Kidney (tissue), 14 donors: ENCODE results near the gene R3HCC1L. TPM values are rescaled to one million over a fixed set of nuclear protein-coding genes. Genes with fewer than 3 reads are reported as not detected.

ENCODE experiments used
- DNase-seq, 5 donors: peaks; one replicate each; pipeline ENCODE4 v3.0.0-alpha.2; 2013 to 2020
- FAIRE-seq: peaks from 2 replicates; lab custom pipeline; 2012; peaks lifted over from hg19 to GRCh38; lab: Jason Lieb, UNC
- H3K27ac ChIP-seq, 2 donors: one replicate each; pipeline ENCODE4 v1.7.0; 2013; ENCODE audit warnings: low read depth in 2 of 2, low read length in 2 of 2, inconsistent platforms in 1 of 2
- H3K27me3 ChIP-seq: one replicate; pipeline ENCODE4 v1.7.1; 2013; ENCODE audit warnings: low read length, inconsistent platforms; ENCODE audit not compliant: control insufficient read depth, insufficient read depth
- H3K36me3 ChIP-seq, 3 donors: one replicate each; pipeline versions ENCODE4 v1.7.0 to v1.7.1; 2013; ENCODE audit warnings: low read length in 3 of 3, control low read depth in 1 of 3, inconsistent platforms in 1 of 3; ENCODE audit not compliant: insufficient read depth in 3 of 3, control insufficient read depth in 2 of 3
- H3K4me1 ChIP-seq, 3 donors: one replicate each; pipeline versions ENCODE4 v1.7.0 to v1.7.1; 2013; ENCODE audit warnings: low read length in 3 of 3, inconsistent platforms in 1 of 3, low read depth in 1 of 3; ENCODE audit not compliant: control insufficient read depth in 2 of 3, insufficient read depth in 2 of 3
- H3K4me3 ChIP-seq, 3 donors: one replicate each; pipeline versions ENCODE4 v1.7.0 to v1.8.1; 2013; ENCODE audit warnings: low read length in 3 of 3, control low read depth in 1 of 3, inconsistent platforms in 1 of 3
- H3K9ac ChIP-seq, 3 donors: one replicate each; pipeline versions ENCODE4 v1.7.0 to v1.7.1; 2013; ENCODE audit warnings: low read length in 3 of 3, control low read depth in 1 of 3, inconsistent platforms in 1 of 3
- H3K9me3 ChIP-seq, 3 donors: one replicate each; pipeline versions ENCODE4 v1.7.0 to v1.7.1; 2013; ENCODE audit warnings: low read length in 3 of 3, control low read depth in 1 of 3, inconsistent platforms in 1 of 3; ENCODE audit not compliant: control insufficient read depth in 2 of 3, insufficient read depth in 1 of 3
- intact Hi-C: fragments of 100-400 bp; cut with DNase I; formaldehyde crosslinking; loops from one replicate; pipeline ENCODE4 v1.11.1; 2022
- polyA plus RNA-seq: library from polyadenylated mRNA; stranded (reverse); fragments of 350-450 nt; fragmentation: Illumina TruSeq; extraction: RNeasy Lipid Tissue Mini Kit (QIAGEN cat#74804); gene quantifications from one replicate; pipeline ENCODE4 v1.2.3, GENCODE V29; 2014; ENCODE audit warnings: low read depth, low replicate concordance; ENCODE audit not compliant: insufficient read depth
- total RNA-seq: library from RNA; stranded (reverse); fragmentation: NEBNext Ultra II Directional; extraction: Animal tissue kit (Norgen Biotek cat#: 25700); gene quantifications from one replicate; pipeline ENCODE4 v1.2.1, GENCODE V29; 2021
- TF ChIP-seq, protein P1 (sequence below): IDR thresholded peaks from 3 replicates; pipeline ENCODE4 v1.5.1; 2012; ENCODE audit warnings: mild to moderate bottlenecking, moderate library complexity, borderline replicate concordance; ENCODE audit not compliant: insufficient read depth; ENCODE audit errors: extremely low read depth
- donor health status: control.
- donor health status: control.
- donor health status: control.
- donor health status: control.
- donor health status: control.
- donor health status: DM: yes; HTN: yes; CAD: no.
- donor health status: Normal renal cell carcinoma (clear cell type).

Gene R3HCC1L
- total and polyA plus RNA-seq, 2 donors from 2014 or later, result 9.7 to 17.0 TPM

DNA sequence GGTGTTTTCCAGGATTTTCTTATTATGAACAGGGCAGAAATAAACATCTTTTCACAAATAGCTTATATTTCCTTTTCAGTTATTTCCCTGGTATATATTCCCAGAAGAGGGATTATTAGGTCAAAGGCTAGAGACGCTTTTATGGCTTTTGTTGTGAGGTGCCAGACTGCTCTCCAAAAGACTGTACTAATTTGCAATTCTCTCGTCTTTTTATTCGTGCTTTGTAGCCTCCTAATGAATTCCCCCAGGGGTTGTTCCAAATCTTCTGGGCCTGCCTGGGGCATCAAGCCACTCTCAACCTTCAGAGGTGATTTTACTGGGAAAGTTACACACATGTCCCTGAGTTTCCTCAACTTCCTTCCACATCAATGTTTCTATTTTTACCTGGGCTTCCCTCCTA is 34.0 kb upstream of the R3HCC1L start:
- H3K4me1 ChIP-seq, result no peaks in the 10 kb centered on the region
- no peaks in the 10 kb centered on the region for H3K36me3 ChIP-seq
- no peak overlapping the region for H3K4me3 ChIP-seq
- no peak for FAIRE-seq
- no peak overlapping the region for H3K9ac ChIP-seq
- H3K27ac ChIP-seq, result no peak overlapping the region
- H3K9me3 ChIP-seq, result no peaks in the 10 kb centered on the region
- DNase-seq, result no peak
- H3K27me3 ChIP-seq, result no peaks in the 10 kb centered on the region
- intact Hi-C loops, result no loop called here
- TF ChIP-seq, protein P1, sequence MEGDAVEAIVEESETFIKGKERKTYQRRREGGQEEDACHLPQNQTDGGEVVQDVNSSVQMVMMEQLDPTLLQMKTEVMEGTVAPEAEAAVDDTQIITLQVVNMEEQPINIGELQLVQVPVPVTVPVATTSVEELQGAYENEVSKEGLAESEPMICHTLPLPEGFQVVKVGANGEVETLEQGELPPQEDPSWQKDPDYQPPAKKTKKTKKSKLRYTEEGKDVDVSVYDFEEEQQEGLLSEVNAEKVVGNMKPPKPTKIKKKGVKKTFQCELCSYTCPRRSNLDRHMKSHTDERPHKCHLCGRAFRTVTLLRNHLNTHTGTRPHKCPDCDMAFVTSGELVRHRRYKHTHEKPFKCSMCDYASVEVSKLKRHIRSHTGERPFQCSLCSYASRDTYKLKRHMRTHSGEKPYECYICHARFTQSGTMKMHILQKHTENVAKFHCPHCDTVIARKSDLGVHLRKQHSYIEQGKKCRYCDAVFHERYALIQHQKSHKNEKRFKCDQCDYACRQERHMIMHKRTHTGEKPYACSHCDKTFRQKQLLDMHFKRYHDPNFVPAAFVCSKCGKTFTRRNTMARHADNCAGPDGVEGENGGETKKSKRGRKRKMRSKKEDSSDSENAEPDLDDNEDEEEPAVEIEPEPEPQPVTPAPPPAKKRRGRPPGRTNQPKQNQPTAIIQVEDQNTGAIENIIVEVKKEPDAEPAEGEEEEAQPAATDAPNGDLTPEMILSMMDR, result no peak

DNA sequence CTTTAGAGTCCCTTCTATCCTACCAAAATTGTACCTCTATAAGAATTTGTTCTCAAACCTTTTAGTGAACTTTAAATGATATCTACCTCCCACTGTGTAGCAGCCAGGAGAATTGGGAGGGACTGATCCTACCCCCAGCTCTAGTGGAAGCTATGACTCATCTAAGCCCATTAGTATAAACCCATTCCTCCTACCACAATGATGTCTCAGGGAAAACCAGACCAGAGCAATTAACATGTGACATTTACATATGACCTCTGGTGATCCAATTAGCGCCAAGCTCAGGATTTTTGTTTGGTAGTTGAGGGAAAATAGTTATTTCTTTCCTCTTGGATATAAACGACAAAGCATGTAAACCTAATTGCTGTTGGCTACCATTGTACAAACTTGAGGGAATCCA is 33.1 kb upstream of the R3HCC1L start:
- no peak for DNase-seq
- TF ChIP-seq, protein P1, result no peak
- Histone ChIP-seq H3K27me3 (no peaks in the 10 kb centered on the region), H3K4me3 (no peak overlapping the region), H3K4me1 (no peaks in the 10 kb centered on the region), H3K27ac (no peak overlapping the region), H3K9me3 (no peaks in the 10 kb centered on the region), H3K36me3 (no peaks in the 10 kb centered on the region), H3K9ac (no peak overlapping the region)
- FAIRE-seq, result no peak
- intact Hi-C loops, result no loop called here

DNA sequence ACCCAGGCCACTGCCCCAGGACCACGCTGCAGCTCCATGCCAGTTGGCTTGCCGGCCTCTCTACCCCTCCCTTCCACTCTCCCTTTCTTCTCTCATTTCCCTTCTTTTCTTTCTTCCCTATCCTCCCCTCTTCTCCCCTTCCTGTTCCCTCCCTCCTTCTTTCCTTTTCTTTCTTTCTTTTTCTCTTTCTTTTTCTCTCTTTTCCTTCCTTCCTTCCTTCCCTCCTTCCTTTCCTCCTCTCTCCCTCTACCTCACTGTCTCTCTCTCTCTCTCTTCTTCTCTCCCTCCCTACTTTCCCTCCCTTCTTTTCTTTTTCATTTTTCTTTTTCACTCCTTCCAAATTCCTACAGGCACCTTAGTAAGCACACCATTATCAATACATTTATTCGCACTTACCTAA is 30.3 kb upstream of the R3HCC1L start:
- H3K4me1 ChIP-seq, result no peaks in the 10 kb centered on the region
- no peak for FAIRE-seq
- no peak for DNase-seq
- H3K4me3 ChIP-seq, result no peak overlapping the region
- no peaks in the 10 kb centered on the region for H3K27me3 ChIP-seq
- H3K27ac ChIP-seq, result no peak overlapping the region
- no peaks in the 10 kb centered on the region for H3K9me3 ChIP-seq
- TF ChIP-seq, protein P1, result no peak
- intact Hi-C loops, result no loop called here
- no peak overlapping the region for H3K9ac ChIP-seq
- H3K36me3 ChIP-seq, result no peaks in the 10 kb centered on the region

DNA sequence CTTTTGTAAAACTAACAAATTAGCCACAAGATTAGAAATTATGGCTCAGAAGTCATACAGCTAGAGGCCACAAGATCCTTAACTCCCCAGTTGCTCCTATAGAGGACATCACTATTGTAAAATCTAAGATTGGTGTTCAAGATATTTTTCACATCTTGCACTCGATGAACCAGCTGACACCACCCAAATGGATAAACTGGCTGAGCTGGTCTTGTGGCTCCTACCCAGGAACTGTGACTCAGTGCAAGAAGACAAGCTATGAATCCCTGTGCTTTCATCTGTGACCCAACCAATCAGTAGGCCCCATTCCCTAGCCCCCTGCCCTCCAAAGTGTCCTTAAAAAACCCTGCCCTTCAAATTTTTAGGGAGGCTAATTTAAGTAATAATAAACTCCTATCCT is 27.9 kb upstream of the R3HCC1L start:
- no peak for DNase-seq
- Histone ChIP-seq H3K4me3 (no peak overlapping the region), H3K9me3 (no peaks in the 10 kb centered on the region), H3K27me3 (no peaks in the 10 kb centered on the region), H3K27ac (no peak overlapping the region), H3K36me3 (no peaks in the 10 kb centered on the region), H3K9ac (no peak overlapping the region), H3K4me1 (no peaks in the 10 kb centered on the region)
- TF ChIP-seq, protein P1, result no peak
- no peak for FAIRE-seq
- intact Hi-C loops, result no loop called here
